Lung (tissue), 12 donors: ENCODE results near the gene RPL41. TPM values are rescaled to one million over a fixed set of nuclear protein-coding genes. Genes with fewer than 3 reads are reported as not detected.

Experiments used
- ATAC-seq: fragments of 200-7000 bp; cut with Tn5 transposase; one replicate; pipeline ENCODE4 v1.9.1; 2020; ENCODE audit warnings: moderate number of reproducible peaks; ENCODE audit not compliant: insufficient read depth, low FRiP score
- DNase-seq, 3 donors: peaks; one replicate each; pipeline ENCODE4 v3.0.0-alpha.2; 2013 to 2017
- H3K27ac ChIP-seq, 2 donors: one replicate each; pipeline ENCODE4 v1.5.1; 2013; ENCODE audit warnings: mild to moderate bottlenecking in 2 of 2, moderate library complexity in 2 of 2, control low read depth in 1 of 2, inconsistent platforms in 1 of 2, low read depth in 1 of 2, low read length in 1 of 2
- H3K27me3 ChIP-seq, 3 donors: one replicate each; pipeline ENCODE4 v1.5.1; 2013; ENCODE audit warnings: low read length in 2 of 3; ENCODE audit not compliant: control insufficient read depth in 3 of 3, insufficient read depth in 3 of 3
- H3K36me3 ChIP-seq, 4 donors: one replicate each; pipeline ENCODE4 v1.5.1; 2013; ENCODE audit warnings: low read length in 4 of 4, mild to moderate bottlenecking in 1 of 4, moderate library complexity in 1 of 4; ENCODE audit not compliant: control insufficient read depth in 4 of 4, insufficient read depth in 4 of 4
- H3K4me1 ChIP-seq, 5 donors: one replicate each; pipeline ENCODE4 v1.5.1; 2013; ENCODE audit warnings: low read length in 5 of 5, mild to moderate bottlenecking in 2 of 5, moderate library complexity in 1 of 5; ENCODE audit not compliant: control insufficient read depth in 5 of 5, insufficient read depth in 5 of 5
- H3K4me3 ChIP-seq: one replicate; pipeline ENCODE4 v1.5.1; 2013; ENCODE audit warnings: mild to moderate bottlenecking, control low read depth, moderate library complexity
- H3K9ac ChIP-seq, 2 donors: one replicate each; pipeline ENCODE4 v1.5.1; 2013; ENCODE audit warnings: low read length in 2 of 2, control low read depth in 1 of 2; ENCODE audit not compliant: insufficient read depth in 1 of 2
- H3K9me3 ChIP-seq, 4 donors: one replicate each; pipeline ENCODE4 v1.5.1; 2013; ENCODE audit warnings: low read length in 3 of 4, mild to moderate bottlenecking in 1 of 4, moderate library complexity in 1 of 4; ENCODE audit not compliant: control insufficient read depth in 4 of 4, insufficient read depth in 3 of 4
- CTCF ChIP-seq: IDR thresholded peaks from 2 replicates; pipeline ENCODE4 v1.5.1; 2012; ENCODE audit warnings: mild to moderate bottlenecking; ENCODE audit errors: control extremely low read depth, extremely low read depth
- WGBS, 2 donors: extraction: QIAGEN DNeasy Blood & Tissue Kit; methylation state at CpG; one replicate each; pipeline ENCODE4 v1.1.7; 2013; 5-methylcytosine and 5-hydroxymethylcytosine counted together
- polyA plus RNA-seq, 2 donors: library from polyadenylated mRNA; stranded (reverse); fragments of 200-250 nt; gene quantifications; one replicate each; pipeline ENCODE4 v1.2.1, GENCODE V29; 2013
- total RNA-seq, 2 donors: library from RNA; depleted of rRNA in 1 of 2; stranded (reverse); fragments of >200 nt in 1 of 2; gene quantifications; one replicate each; pipeline ENCODE4 v1.2.1, GENCODE V29; 2014 to 2021
- donor health status: control.
- donor health status: control.
- donor health status: Bipolar disorder and iron deficiency.
- donor health status: healthy.
- donor health status: DM: yes; HTN: yes; CAD: no.

The RPL41 gene
- total and polyA plus RNA-seq, 4 donors = 1,569 to 5,737 (median 3,911) TPM

- Histone ChIP-seq H3K4me3 (no peak overlapping the region), H3K9me3 (no peaks in the 10 kb centered on the region), H3K4me1 (peaks cover 9 to 39% (median 16%) of the 10 kb centered on the region in 5 donors), H3K27me3 (no peaks in the 10 kb centered on the region), H3K27ac (no peak overlapping the region), H3K9ac (peak overlapping the region in 1 of 2 donors; percentile 33), H3K36me3 (peaks cover 0 to 7% (median 2%) of the 10 kb centered on the region in 4 donors)
- TF ChIP-seq CTCF = no peak
- WGBS, 2 donors = 41 to 59% methylated on average over 3 of the region's 3 CpGs
- ATAC-seq (no peak), DNase-seq (peak in 2 of 3 donors; percentile 43 to 66)
These were observed 34.1 kb downstream of the RPL41 start for GRCh38 chr12:56150563-56150962.

GRCh38 chr12:56151672-56152131, 35.3 kb downstream of the RPL41 start:
- Histone ChIP-seq H3K4me1 (peaks cover 9 to 34% (median 14%) of the 10 kb centered on the region in 5 donors), H3K27ac (peak overlapping the region; percentile 90 to 94), H3K27me3 (no peaks in the 10 kb centered on the region), H3K36me3 (peaks cover 0 to 11% (median 4%) of the 10 kb centered on the region in 4 donors), H3K9ac (peak overlapping the region; percentile 35 to 81), H3K4me3 (peak overlapping the region; percentile 18), H3K9me3 (no peaks in the 10 kb centered on the region)
- ATAC-seq (peak; percentile 19), DNase-seq (peak; percentile 53 to 56 (median 53))
- no peak for TF ChIP-seq CTCF
- WGBS, 2 donors = 7 to 11% methylated on average over 12 of the region's 12 CpGs

- no peaks in the 10 kb centered on the region for H3K9me3 ChIP-seq
- 0 to 1% methylated on average over 37 of the region's 37 CpGs for WGBS, 2 donors
- peak; percentile 96 for ATAC-seq
- H3K27ac ChIP-seq = peak within 1 kb of the TSS; percentile 90 to 94
- peak; percentile 93 to 96 (median 95) for DNase-seq
- TF ChIP-seq CTCF = no peak
- H3K36me3 ChIP-seq = peaks cover 0 to 11% (median 4%) of the 10 kb centered on the region in 4 donors
- H3K9ac ChIP-seq = peak within 1 kb of the TSS; percentile 35 to 85
- H3K4me1 ChIP-seq = peaks cover 9 to 33% (median 9%) of the 10 kb centered on the region in 5 donors
- no peaks in the 10 kb centered on the region for H3K27me3 ChIP-seq
- peak within 1 kb of the TSS; percentile 18 for H3K4me3 ChIP-seq
These were observed 35.8 kb downstream of the RPL41 start, which contains the start of gene MYL6B for GRCh38 chr12:56152132-56152755. TSS of gene MYL6B (plus strand) at chr12:56152587. CDS start at chr12:56153919, 1,332 bp downstream.
